GM12878 (cell line): ENCODE data around the gene SLC7A1. TPM values are rescaled to one million over a fixed set of nuclear protein-coding genes. Genes with fewer than 3 reads are reported as not detected.

Experiments used
- ATAC-seq: fragments of 200-7000 bp; cut with Tn5 transposase; 3 replicates; pipeline ENCODE4 v1.9.1; 2020; ENCODE audit warnings: mild to moderate bottlenecking, moderate library complexity
- BruUV-seq: library from RNA; stranded (reverse); fragments of 400-500 nt; replicated peaks from 2 replicates; lab custom pipeline; 2021; lab: Mats Ljungman, UMichigan
- CTCF ChIA-PET: fragments of 300-600 bp; sonication (Branson Sonifier 250); formaldehyde crosslinking; extraction: SDS; loops from one replicate; lab custom pipeline; 2021; ENCODE audit warnings: inconsistent platforms; lab: Yijun Ruan, JAX
- POLR2A ChIA-PET: fragments of 350-600 bp; formaldehyde crosslinking; extraction: SDS; loops from one replicate; lab custom pipeline; 2021; ENCODE audit warnings: inconsistent platforms; lab: Charles Lee
- RAD21 ChIA-PET: fragments of 300-600 bp; sonication (Branson Sonifier 250); formaldehyde crosslinking; loops from one replicate; lab custom pipeline; 2023; ENCODE audit warnings: antibody characterized with exemption; ENCODE audit not compliant: unreplicated experiment; lab: Charles Lee
- SMC1A ChIA-PET: fragments of 300-600 bp; sonication (Branson Sonifier 250); formaldehyde crosslinking; loops from one replicate; lab custom pipeline; 2023; ENCODE audit not compliant: unreplicated experiment, uncharacterized antibody; lab: Charles Lee
- DNase-seq: peaks from one replicate; pipeline ENCODE4 v3.0.0-alpha.2; 2011; ENCODE audit warnings: low read depth, low spot score
- FAIRE-seq: peaks from 3 replicates; lab custom pipeline; 2011; peaks lifted over from hg19 to GRCh38; lab: Jason Lieb, UNC
- H2AFZ ChIP-seq: 2 replicates; pipeline ENCODE4 v1.6.0; 2011; ENCODE audit warnings: low read depth, low read length, control low read depth; ENCODE audit not compliant: control insufficient read depth
- H3K27ac ChIP-seq: 2 replicates; pipeline ENCODE4 v1.5.1; 2011; ENCODE audit warnings: control low read depth; ENCODE audit not compliant: control insufficient read depth, insufficient read depth
- H3K27me3 ChIP-seq, 2 experiments: replicated peaks in 1 of 2; 2 replicates each; pipeline versions ENCODE4 v1.6.0 to v1.6.1; 2011; ENCODE audit warnings: low read length in 1 of 2; ENCODE audit not compliant: control insufficient read depth in 2 of 2, insufficient read depth in 2 of 2
- H3K36me3 ChIP-seq, 2 experiments: 2 replicates each; pipeline ENCODE4 v1.5.1; 2011; ENCODE audit warnings: low read length in 1 of 2; ENCODE audit not compliant: control insufficient read depth in 2 of 2, insufficient read depth in 2 of 2
- H3K4me1 ChIP-seq: 2 replicates; pipeline ENCODE4 v1.6.1; 2011; ENCODE audit warnings: mild to moderate bottlenecking, low read length, moderate library complexity, mixed read lengths; ENCODE audit not compliant: control insufficient read depth, insufficient read depth
- H3K4me2 ChIP-seq: 2 replicates; pipeline ENCODE4 v1.6.0; 2011; ENCODE audit warnings: control low read depth; ENCODE audit not compliant: control insufficient read depth, insufficient read depth
- H3K4me3 ChIP-seq: fragments of 200-600 bp; sonication (generic); 2 replicates; pipeline ENCODE4 v1.5.1; 2016
- H3K79me2 ChIP-seq: 2 replicates; pipeline ENCODE4 v1.6.0; 2011; ENCODE audit warnings: low read length; ENCODE audit not compliant: control insufficient read depth, insufficient read depth
- H3K9ac ChIP-seq: 2 replicates; pipeline ENCODE4 v1.8.0; 2011; ENCODE audit warnings: low read length, control low read depth, mixed read lengths; ENCODE audit not compliant: control insufficient read depth, insufficient read depth
- H3K9me3 ChIP-seq: replicated peaks from 3 replicates; pipeline ENCODE4 v1.5.1; 2011; ENCODE audit warnings: mild to moderate bottlenecking, low read length; ENCODE audit not compliant: control insufficient read depth, insufficient read depth
- H4K20me1 ChIP-seq: 2 replicates; pipeline ENCODE4 v1.6.0; 2011; ENCODE audit not compliant: control insufficient read depth, insufficient read depth
- ATF2 ChIP-seq: IDR thresholded peaks from 2 replicates; pipeline ENCODE4 v1.6.1; 2012; ENCODE audit warnings: low read length, inconsistent platforms
- CBX3 ChIP-seq: fragments of 200-600 bp; sonication (generic); IDR thresholded peaks from 2 replicates; pipeline ENCODE4 v1.6.1; 2016; ENCODE audit warnings: low read depth, borderline replicate concordance
- CHD2 ChIP-seq: IDR thresholded peaks from 2 replicates; pipeline ENCODE4 v1.6.1; 2011; ENCODE audit warnings: low read depth, low read length, improper control_type of control experiment, borderline replicate concordance
- CHD4 ChIP-seq: fragments of 200-600 bp; sonication (generic); IDR thresholded peaks from 2 replicates; pipeline ENCODE4 v1.6.1; 2016; ENCODE audit warnings: mild to moderate bottlenecking
- CREB1 ChIP-seq: IDR thresholded peaks from 2 replicates; pipeline ENCODE4 v1.6.1; 2012; ENCODE audit warnings: low read depth, mild to moderate bottlenecking, inconsistent platforms
- EP300 ChIP-seq, 2 experiments: fragments of 150-350 bp in 1 of 2; IDR thresholded peaks; 2 replicates each; pipeline ENCODE4 v1.6.1; 2011 to 2012; ENCODE audit warnings: low read depth in 2 of 2, low read length in 2 of 2, borderline replicate concordance in 1 of 2, improper control_type of control experiment in 1 of 2, inconsistent platforms in 1 of 2; ENCODE audit not compliant: control insufficient read depth in 1 of 2
- HDGF ChIP-seq: fragments of 450-650 bp; IDR thresholded peaks from 2 replicates; pipeline ENCODE4 v1.6.1; 2016; ENCODE audit warnings: antibody characterized with exemption
- MTA3 ChIP-seq: IDR thresholded peaks from 2 replicates; pipeline ENCODE4 v1.6.1; 2012; ENCODE audit warnings: low read length, inconsistent platforms, borderline replicate concordance
- MXI1 ChIP-seq: fragments of 150-350 bp; IDR thresholded peaks from 2 replicates; pipeline ENCODE4 v1.6.1; 2011; ENCODE audit warnings: low read depth, mild to moderate bottlenecking, inconsistent platforms, low read length, improper control_type of control experiment
- MYB ChIP-seq: fragments of 150-350 bp; IDR thresholded peaks from 2 replicates; pipeline ENCODE4 v1.6.1; 2014; ENCODE audit warnings: mild to moderate bottlenecking, low read depth, low read length, borderline replicate concordance
- NFIC ChIP-seq: IDR thresholded peaks from 2 replicates; pipeline ENCODE4 v1.6.1; 2012; ENCODE audit warnings: low read depth, mild to moderate bottlenecking, inconsistent platforms, low read length, moderate library complexity
- PAX8 ChIP-seq: fragments of 450-650 bp; IDR thresholded peaks from 2 replicates; pipeline ENCODE4 v1.6.1; 2017; ENCODE audit warnings: mild to moderate bottlenecking, moderate library complexity
- RAD21 ChIP-seq: IDR thresholded peaks from 2 replicates; pipeline ENCODE4 v1.6.1; 2011; ENCODE audit warnings: mild to moderate bottlenecking, low read depth, low read length, moderate library complexity; ENCODE audit not compliant: insufficient read depth
- RAD51 ChIP-seq: fragments of 450-650 bp; IDR thresholded peaks from 2 replicates; pipeline ENCODE4 v1.6.1; 2016; ENCODE audit warnings: moderate library complexity, mild to moderate bottlenecking, inconsistent platforms
- SREBF2 ChIP-seq: IDR thresholded peaks from 2 replicates; pipeline ENCODE4 v1.6.1; 2012; ENCODE audit warnings: mild to moderate bottlenecking, low read length
- TBL1XR1 ChIP-seq: IDR thresholded peaks from 2 replicates; pipeline ENCODE4 v1.6.1; 2012; ENCODE audit warnings: low read depth, low read length, improper control_type of control experiment
- TCF12 ChIP-seq: IDR thresholded peaks from 2 replicates; pipeline ENCODE4 v1.6.1; 2011; ENCODE audit warnings: low read depth, mild to moderate bottlenecking, low read length
- TCF3 ChIP-seq: IDR thresholded peaks from 2 replicates; pipeline ENCODE4 v1.6.1; 2012; ENCODE audit warnings: low read depth, mild to moderate bottlenecking, low read length, borderline replicate concordance; ENCODE audit not compliant: insufficient read depth
- ZNF622 ChIP-seq: fragments of 450-650 bp; IDR thresholded peaks from 2 replicates; pipeline ENCODE4 v1.6.1; 2017; ENCODE audit warnings: mild to moderate bottlenecking, inconsistent platforms
- ZNF687 ChIP-seq: fragments of 450-650 bp; IDR thresholded peaks from 2 replicates; pipeline ENCODE4 v1.6.1; 2017; ENCODE audit warnings: mild to moderate bottlenecking, moderate library complexity
- WGBS: methylation state at CpG from one replicate; pipeline ENCODE4 v1.1.6; 2016; ENCODE audit warnings: low lambda C conversion rate; ENCODE audit not compliant: insufficient replicate concordance, insufficient coverage; ENCODE audit errors: missing lambda C conversion rate; 5-methylcytosine and 5-hydroxymethylcytosine counted together
- in situ Hi-C: fragments of 300-500 bp; cut with MboI; formaldehyde crosslinking; loops from 9 replicates; pipeline ENCODE4 v1.14.3; 2018; ENCODE audit warnings: mixed read lengths
- intact Hi-C: fragments of 100-400 bp; cut with micrococcal nuclease; formaldehyde crosslinking; loops from one replicate; pipeline ENCODE4 v1.14.2; 2022; ENCODE audit not compliant: unreplicated experiment
- polyA plus RNA-seq, 11 experiments: library from polyadenylated mRNA; depleted of rRNA in 4 of 11; unstranded in 6 of 11; stranded (reverse) in 5 of 11; fragments of >200 nt; fragmentation: Nextera tagmentation in 4 of 11; fragmentation: Illumina TruSeq in 1 of 11; extraction: Ambion mirVana in 4 of 11; extraction: Trizol in 1 of 11; gene quantifications; 1 replicate in 1 of 11; 2 replicates in 10 of 11; pipeline versions ENCODE4 v1.2.1 to v1.2.3, GENCODE V29; 2011 to 2016; ENCODE audit warnings: inconsistent platforms in 2 of 11, missing spikeins in 2 of 11, low read depth in 1 of 11
- total RNA-seq, 4 experiments: library from RNA; depleted of rRNA in 3 of 4; stranded (reverse); fragments of >200 nt in 3 of 4; fragmentation: Illumina TruSeq in 1 of 4; extraction: Trizol in 1 of 4; gene quantifications; 2 replicates each; pipeline versions ENCODE4 v1.2.1 to v1.2.3, GENCODE V29; 2013 to 2021

Gene SLC7A1
- total and polyA plus RNA-seq, 10 of the 15 experiments (the other 5 are each of a cell fraction or from before 2014, with no cell fraction given), result 6.4 to 91.7 (median 23.4) TPM

- TF ChIP-seq ZNF687 (no peak), HDGF (no peak), ZNF622 (no peak), NFIC (no peak)
Observed at GRCh38 chr13:29524176-29524575, 71.3 kb downstream of the SLC7A1 start (continued).

- CTCF ChIA-PET, result interaction anchor here (0.9 to 1.3 kb wide), 2 partner anchors 15 kb away, joined by 4 to 6 read pairs; no protein-coding TSS in a partner anchor
- Histone ChIP-seq H2AFZ (no peak overlapping the region), H3K4me2 (no peak overlapping the region), H3K36me3 (peaks cover 27 to 41% of the 10 kb centered on the region in 2 experiments), H3K27me3 (no peaks in the 10 kb centered on the region), H3K79me2 (no peaks in the 10 kb centered on the region), H4K20me1 (no peaks in the 10 kb centered on the region), H3K9ac (no peak overlapping the region), H3K4me1 (no peaks in the 10 kb centered on the region), H3K27ac (no peak overlapping the region), H3K4me3 (no peak overlapping the region), H3K9me3 (no peaks in the 10 kb centered on the region)
- DNase-seq (no peak), ATAC-seq (no peak), FAIRE-seq (no peak)
- RAD21 ChIA-PET, result no interaction called here
- intact Hi-C loops, result no loop called here
- 92% methylated on average over 23 of the region's 23 CpGs for WGBS
- SMC1A ChIA-PET, result no interaction called here
- in situ Hi-C loops, result no loop called here
- POLR2A ChIA-PET, result no interaction called here
- BruUV-seq, result no TSS peak
- TF ChIP-seq ATF2 (no peak), CREB1 (no peak), MTA3 (no peak), PAX8 (no peak), MXI1 (no peak), EP300 (IDR thresholded peaks at IDR 0.05; ENCODE audit: borderline replicate concordance in 1 of 2, control insufficient read depth in 1 of 2, low read depth in 2 of 2, low read length in 2 of 2) (no peak), MYB (no peak), TBL1XR1 (no peak), CHD4 (no peak), CHD2 (no peak), CBX3 (no peak), TCF12 (no peak), RAD21 (no peak), SREBF2 (no peak), RAD51 (no peak), TCF3 (no peak)
Observed at GRCh38 chr13:29523199-29523961, 72.1 kb downstream of the SLC7A1 start.
